AG10803 (cell line): Measurements from ENCODE around the gene SUGP1.

Source experiments
- DNase-seq: peaks from one replicate; pipeline ENCODE4 v3.0.0; 2010; ENCODE audit warnings: low read depth
- H3K4me3 ChIP-seq: 2 replicates; pipeline ENCODE4 v1.5.1; 2011; ENCODE audit warnings: mild to moderate bottlenecking, low read length, control low read depth
- TF ChIP-seq, protein P1 (sequence below): conservative IDR thresholded peaks from 2 replicates; pipeline ENCODE4 v1.5.1; 2011; ENCODE audit warnings: mild to moderate bottlenecking, low read length, control low read depth, inconsistent platforms

The SUGP1 gene

GRCh38 chr19:19348266-19348665, 28.0 kb upstream of the SUGP1 start:
- TF ChIP-seq, protein P1, sequence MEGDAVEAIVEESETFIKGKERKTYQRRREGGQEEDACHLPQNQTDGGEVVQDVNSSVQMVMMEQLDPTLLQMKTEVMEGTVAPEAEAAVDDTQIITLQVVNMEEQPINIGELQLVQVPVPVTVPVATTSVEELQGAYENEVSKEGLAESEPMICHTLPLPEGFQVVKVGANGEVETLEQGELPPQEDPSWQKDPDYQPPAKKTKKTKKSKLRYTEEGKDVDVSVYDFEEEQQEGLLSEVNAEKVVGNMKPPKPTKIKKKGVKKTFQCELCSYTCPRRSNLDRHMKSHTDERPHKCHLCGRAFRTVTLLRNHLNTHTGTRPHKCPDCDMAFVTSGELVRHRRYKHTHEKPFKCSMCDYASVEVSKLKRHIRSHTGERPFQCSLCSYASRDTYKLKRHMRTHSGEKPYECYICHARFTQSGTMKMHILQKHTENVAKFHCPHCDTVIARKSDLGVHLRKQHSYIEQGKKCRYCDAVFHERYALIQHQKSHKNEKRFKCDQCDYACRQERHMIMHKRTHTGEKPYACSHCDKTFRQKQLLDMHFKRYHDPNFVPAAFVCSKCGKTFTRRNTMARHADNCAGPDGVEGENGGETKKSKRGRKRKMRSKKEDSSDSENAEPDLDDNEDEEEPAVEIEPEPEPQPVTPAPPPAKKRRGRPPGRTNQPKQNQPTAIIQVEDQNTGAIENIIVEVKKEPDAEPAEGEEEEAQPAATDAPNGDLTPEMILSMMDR, result no peak
- H3K4me3 ChIP-seq, result no peak overlapping the region
- no peak for DNase-seq

- no peak overlapping the region for H3K4me3 ChIP-seq
- TF ChIP-seq, protein P1, result no peak
Observed at GRCh38 chr19:19347401-19348110, 27.2 kb upstream of the SUGP1 start.

GRCh38 chr19:19345970-19346369, 25.7 kb upstream of the SUGP1 start:
- no peak overlapping the region for H3K4me3 ChIP-seq
- DNase-seq, result no peak
- TF ChIP-seq, protein P1, result no peak

More at GRCh38 chr19:19347401-19348110, 27.2 kb upstream of the SUGP1 start:
- DNase-seq, result no peak

- DNase-seq, result no peak
- H3K4me3 ChIP-seq, result no peak overlapping the region
- TF ChIP-seq, protein P1, result no peak
Observed at GRCh38 chr19:19345232-19345631, 24.9 kb upstream of the SUGP1 start.

DNA sequence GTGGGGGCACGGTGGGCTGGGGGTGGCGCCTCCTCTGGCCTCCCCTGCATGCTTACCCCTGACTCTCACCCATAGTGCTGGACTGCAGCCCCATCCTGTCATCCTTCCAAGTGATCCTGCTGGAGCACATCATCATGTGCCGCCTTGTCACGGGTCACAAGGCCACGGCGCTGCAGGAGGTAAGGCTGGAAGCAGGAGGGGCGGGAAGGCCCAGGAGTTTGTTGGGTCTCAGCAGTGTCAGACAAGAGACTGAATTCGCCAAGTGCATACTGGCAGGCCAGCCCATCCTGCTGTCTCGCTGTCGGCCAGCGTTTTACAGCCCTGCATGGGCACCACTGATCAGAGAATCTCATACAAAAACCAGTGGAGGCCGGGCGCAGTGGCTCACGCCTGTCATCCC, 23.5 kb upstream of the SUGP1 start:
- no peak for DNase-seq
- TF ChIP-seq, protein P1, result no peak
- H3K4me3 ChIP-seq, result no peak overlapping the region

GRCh38 chr19:19343016-19343362, 22.7 kb upstream of the SUGP1 start:
- H3K4me3 ChIP-seq, result no peak overlapping the region
- no peak for DNase-seq
- TF ChIP-seq, protein P1, result no peak
